Measurements from ENCODE around the gene OTOG.

OTOG gene

GRCh38 chr11:17540807-17541206, 6.3 kb upstream of the OTOG start:
- no peak for DNase-seq (ENCODE audit: low spot score)

DNA sequence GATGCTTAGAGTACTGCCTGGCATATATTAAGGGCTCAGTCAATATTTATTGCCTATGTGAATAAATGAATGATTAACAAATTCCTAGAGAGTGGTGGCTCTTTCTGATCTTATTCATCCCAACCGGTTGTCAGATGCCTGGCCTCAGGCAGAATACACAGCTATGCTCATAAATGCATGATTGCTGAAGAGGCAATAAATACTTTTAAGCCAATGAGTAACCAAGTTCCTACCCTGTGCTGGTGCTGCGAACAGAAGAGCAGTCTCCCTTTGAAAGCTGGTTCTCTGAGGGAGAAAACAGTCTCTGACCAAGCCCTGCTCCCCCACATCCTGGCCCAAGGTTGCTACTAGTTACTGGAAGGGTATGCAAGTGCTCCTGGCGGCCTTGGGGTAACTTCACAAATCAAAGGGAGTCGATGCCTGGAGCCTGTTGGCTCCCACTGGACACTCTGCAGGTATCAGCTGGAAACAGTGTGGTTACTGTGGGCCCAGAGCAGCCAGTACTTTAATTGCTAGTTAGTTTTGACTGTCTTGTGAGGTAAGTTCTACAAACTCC, 5.7 kb upstream of the OTOG start:
- DNase-seq (ENCODE audit: low spot score), result no peak

DNA sequence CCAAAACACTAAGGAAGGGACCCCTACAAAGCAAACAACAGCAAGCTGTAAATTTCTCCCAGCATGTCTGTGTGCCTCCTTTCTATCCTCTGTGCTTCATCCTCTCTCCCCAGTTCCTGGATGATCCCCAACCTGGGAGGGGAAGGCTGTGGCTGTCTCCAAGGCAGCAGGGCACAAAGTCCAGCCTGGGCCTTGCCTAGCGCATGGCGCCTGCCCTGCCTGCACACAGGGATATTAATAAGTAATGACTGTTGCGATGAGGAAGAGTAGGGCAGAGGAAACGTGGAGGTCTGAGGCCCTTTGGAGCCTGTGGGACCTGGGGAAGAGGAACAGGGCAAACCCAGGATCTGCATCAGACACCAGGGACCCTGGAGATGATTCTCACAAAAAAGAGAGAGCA, 4.8 kb upstream of the OTOG start:
- DNase-seq (ENCODE audit: low spot score), result no peak

DNA sequence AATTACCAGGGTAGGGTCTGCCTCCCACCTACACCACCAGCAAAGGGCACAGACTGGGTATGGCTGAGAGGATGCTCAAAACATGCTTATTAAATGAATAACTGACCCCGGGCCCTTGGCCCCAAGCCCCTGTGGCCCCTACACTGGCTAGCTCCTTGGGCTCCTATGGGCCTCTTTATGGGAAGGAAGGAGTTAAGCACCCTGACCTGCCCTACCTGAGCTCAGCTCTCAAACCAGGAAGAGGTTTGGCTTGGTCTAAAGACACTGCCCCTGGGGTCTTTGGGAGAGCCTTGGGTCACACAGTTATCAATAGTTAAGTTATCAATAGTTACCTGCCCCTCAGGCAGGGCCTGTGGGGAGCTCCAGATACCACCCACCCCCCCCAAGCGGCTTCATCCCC, 4.0 kb upstream of the OTOG start:
- DNase-seq (ENCODE audit: low spot score), result no peak

DNA sequence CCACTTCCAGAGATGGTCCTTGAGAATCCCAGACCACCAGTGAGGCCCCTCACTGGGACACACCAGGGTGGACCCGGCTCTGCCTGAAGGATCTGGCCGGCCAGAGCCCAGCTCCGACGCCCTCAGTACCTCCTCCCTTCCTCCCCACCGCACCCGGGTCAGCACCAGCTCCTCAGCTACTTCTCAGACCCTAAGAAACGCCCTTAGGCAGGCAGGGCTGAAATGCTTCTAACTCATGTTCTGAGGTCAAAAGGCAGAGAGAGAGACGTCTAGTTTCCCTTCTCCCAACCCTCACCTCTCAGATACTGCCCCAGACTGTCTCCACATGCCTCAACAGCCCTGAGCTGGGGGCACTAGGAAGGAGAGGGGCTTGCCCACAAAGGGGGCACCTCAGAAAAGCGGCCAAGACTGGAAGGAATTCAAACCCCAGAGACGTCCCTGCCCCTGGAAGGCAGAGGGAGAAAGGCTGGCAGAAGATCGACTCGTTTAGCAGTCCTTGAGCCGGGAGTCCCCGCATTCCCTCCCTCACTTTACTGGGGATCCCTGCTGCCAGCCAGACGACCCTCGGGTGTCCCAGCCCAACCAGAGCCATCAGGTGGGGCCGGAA, 3.4 kb upstream of the OTOG start:
- DNase-seq (ENCODE audit: low spot score), result no peak

DNA sequence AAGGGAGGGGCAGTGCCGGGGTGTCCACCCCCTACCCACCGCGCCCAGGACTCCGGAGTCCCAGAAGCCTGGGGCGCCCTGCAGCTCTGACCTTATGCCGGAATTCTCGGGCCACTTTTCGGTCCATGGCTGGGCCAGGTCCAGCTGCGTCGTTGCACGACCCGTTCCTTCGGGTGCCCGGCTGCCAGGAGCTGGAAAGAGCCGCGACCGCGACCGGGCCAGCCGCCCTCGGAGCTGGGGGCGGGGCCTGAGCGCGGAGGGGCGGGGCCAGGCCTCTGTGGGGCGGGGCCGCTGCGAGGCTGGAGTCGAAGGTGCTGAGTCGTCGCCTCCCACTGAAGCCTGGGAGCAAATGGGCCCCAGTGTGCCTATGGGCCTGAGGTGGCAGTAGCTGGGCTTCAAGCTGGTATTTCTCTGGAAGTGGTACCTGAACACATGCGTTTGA, 2.9 kb upstream of the OTOG start, which contains the start of gene USH1C:
Gene USH1C (minus strand): TSS at position 236 of the 442 bp plus-strand sequence. CDS start 109 bp downstream, at position 127.
- DNase-seq (ENCODE audit: low spot score), result no peak

DNA sequence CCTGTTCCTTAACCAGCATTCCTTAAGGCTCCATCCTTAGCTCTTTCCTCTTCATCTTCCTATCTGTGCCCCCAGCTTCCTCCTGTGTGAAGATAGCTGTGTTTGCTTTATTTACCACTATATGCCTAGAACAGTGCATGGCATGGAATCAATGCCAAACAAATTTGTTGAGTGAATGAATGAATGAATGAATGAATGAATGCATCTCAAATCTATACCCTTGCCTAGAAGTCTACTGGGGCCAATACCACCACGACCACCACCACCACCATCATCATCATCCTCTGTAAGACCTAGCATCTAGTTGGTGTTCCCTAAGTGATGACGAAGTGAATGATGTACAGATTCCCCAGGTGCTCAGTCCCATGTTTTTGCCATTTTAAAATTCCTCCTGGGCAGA, 819 bp upstream of the OTOG start:
- DNase-seq (ENCODE audit: low spot score), result no peak

GRCh38 chr11:17547932-17548331, 873 bp downstream of the OTOG start:
- DNase-seq (ENCODE audit: low spot score), result no peak

GRCh38 chr11:17548444-17548843, 1.4 kb downstream of the OTOG start:
- no peak for DNase-seq (ENCODE audit: low spot score)

GRCh38 chr11:17550450-17551346, 3.6 kb downstream of the OTOG start:
- DNase-seq (ENCODE audit: low spot score), result no peak

DNA sequence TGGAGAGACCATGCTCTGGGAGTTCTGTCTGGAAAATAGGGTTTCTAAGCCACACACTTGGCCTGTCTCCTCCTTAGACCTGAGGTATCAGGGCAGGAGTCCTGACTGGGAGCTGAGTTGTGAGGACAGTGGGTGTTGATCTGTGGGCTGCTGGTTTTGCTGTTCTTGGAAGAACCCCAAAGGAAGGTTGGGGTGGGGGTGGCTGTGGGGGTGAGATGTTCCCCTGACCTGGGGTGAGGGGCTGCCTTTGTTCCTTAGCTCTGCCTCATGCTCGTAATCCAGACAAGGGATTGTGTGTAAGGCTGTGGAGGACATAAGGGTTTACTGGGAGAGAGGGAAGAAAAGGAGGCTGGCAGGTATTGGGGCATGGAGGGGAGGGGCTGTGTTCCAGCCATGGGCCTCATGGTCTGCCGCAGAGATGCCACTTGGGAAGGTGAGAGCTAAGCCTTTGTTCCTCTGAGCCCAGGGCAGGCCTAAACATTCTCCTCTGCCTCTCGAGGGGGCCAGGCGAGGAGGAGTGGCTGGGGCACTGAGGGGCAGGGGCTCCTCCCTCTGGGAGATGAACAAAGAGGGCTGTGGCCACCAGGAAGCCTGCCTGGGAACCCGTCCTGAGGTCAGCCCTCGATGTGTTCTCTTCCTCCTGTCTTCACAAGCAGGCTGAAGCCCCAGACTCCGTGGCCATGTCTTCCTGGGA, 4.4 kb downstream of the OTOG start:
- no peak for DNase-seq (ENCODE audit: low spot score)

DNA sequence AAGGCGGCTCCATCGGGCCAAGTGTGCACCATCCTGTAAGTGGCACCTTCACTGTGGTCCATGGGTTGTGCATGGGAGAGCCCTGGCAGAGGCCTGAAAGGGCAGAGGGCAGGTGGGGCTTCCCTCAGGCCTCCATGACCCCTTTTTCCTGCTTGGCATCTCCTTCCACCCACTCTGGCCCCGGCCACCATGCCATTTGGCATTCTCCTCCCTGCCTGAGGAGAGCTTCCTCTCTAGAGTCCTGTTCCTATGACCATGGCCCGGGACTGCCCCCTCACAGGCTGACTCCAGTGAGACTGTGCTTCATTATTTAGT, 4.9 kb downstream of the OTOG start:
- no peak for DNase-seq (ENCODE audit: low spot score)

DNA sequence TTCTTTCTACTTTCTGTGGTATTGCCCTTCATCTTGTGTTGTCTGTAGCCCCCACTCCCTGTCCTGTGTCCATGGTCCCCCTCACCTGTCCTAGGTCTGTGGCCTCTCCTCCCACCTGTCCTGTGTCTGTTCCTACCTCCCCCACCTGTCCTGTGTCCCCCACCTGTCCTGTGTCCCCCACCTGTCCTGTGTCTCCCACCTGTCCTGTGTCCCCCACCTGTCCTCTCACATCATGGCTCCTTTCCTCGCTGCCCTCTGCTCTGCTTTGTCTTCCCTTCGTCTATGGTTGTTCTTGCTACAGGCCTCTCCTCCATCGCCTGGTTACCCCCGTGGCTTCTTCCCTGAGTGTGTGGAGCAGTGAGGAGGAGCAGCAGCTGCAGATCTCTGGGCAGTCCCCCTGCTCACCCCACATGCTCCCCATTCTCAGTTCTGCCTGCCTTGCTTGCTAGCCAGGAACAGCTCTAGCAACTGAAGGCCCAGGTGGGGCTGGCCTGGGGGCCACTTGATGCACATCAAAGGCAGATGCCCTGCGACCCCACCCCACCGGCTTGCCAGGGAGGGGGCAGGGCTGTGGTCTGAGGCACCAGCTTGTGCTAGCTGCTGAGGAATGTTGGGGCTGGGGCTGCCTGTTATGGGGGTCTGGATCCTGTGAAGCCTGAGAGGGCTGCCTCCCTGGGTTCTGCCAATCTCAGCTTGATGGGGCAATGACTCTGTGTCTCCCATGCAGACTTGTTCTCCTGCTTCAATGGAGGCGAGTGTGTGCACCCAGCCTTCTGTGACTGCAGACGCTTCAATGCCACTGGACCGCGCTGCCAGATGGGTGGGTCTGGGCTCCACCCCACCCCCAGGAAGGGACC, 5.6 kb downstream of the OTOG start:
- DNase-seq (ENCODE audit: low spot score), result no peak

DNA sequence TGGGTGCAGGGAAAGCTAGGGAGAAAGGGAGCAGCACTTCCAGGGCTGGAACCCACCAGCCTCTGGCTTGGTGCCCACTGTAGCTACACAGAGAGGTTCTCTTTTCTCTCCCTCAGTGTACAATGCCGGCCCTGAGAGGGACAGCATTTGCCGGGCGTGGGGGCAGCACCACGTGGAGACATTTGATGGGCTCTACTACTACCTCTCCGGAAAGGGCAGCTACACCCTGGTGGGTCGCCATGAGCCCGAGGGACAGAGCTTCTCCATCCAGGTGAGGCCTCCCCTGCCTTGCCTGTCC, 6.1 kb downstream of the OTOG start:
- DNase-seq (ENCODE audit: low spot score), result no peak

DNA sequence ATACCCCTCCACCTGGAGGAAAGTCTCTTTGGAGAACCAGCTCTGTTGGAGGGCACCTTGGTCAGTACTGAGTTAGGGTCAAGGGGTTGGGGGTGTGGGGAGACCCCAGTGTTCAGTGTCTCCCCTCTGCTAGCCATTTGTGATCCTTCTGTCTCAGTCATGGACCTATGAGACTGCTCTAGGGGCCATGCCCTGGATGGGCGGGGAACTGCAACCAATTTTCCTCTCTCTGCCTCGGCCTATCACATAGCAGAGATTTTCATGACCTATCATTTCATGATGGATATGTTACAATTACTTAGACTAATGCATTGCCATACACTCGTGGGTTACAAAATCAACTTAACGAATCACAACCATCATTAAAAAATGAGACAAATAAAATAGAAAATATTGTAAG, 7.4 kb downstream of the OTOG start:
- no peak for DNase-seq (ENCODE audit: low spot score)

- DNase-seq (ENCODE audit: low spot score), result no peak
Measured at GRCh38 chr11:17556999-17557398, 9.9 kb downstream of the OTOG start.

- no peak for DNase-seq (ENCODE audit: low spot score)
Measured at GRCh38 chr11:17558025-17558780, 11.1 kb downstream of the OTOG start.

- no peak for DNase-seq (ENCODE audit: low spot score)
Measured at GRCh38 chr11:17558916-17559315, 11.9 kb downstream of the OTOG start.

- no peak for DNase-seq (ENCODE audit: low spot score)
Measured at GRCh38 chr11:17559341-17560087, 12.5 kb downstream of the OTOG start.

GRCh38 chr11:17560281-17561110, 13.4 kb downstream of the OTOG start:
- DNase-seq (ENCODE audit: low spot score), result no peak
